ENCODE results near the gene ZSCAN12. TPM values are rescaled to one million over a fixed set of nuclear protein-coding genes. Genes with fewer than 3 reads are reported as not detected.
A peak's percentile ranks its signal among the peaks of the same experiment; 100 is the strongest.

ZSCAN12 gene
- total RNA-seq, 1 donor from 2014 or later = 17.5 TPM

GRCh38 chr6:28353356-28353755 is 46.2 kb downstream of the ZSCAN12 start:
- Mint-ChIP-seq H3K4me3 (ENCODE audit: low read depth) (no peak overlapping the region), H3K9me3 (ENCODE audit: low read depth) (no peaks in the 10 kb centered on the region), H3K27me3 (no peaks in the 10 kb centered on the region), H3K4me1 (ENCODE audit: low read depth) (peaks cover 27% of the 10 kb centered on the region), H3K36me3 (ENCODE audit: insufficient read depth) (peaks cover 7% of the 10 kb centered on the region), H3K27ac (no peak overlapping the region)
- DNase-seq (ENCODE audit: low spot score, unreplicated experiment) = no peak
- TF ChIP-seq, protein P1, sequence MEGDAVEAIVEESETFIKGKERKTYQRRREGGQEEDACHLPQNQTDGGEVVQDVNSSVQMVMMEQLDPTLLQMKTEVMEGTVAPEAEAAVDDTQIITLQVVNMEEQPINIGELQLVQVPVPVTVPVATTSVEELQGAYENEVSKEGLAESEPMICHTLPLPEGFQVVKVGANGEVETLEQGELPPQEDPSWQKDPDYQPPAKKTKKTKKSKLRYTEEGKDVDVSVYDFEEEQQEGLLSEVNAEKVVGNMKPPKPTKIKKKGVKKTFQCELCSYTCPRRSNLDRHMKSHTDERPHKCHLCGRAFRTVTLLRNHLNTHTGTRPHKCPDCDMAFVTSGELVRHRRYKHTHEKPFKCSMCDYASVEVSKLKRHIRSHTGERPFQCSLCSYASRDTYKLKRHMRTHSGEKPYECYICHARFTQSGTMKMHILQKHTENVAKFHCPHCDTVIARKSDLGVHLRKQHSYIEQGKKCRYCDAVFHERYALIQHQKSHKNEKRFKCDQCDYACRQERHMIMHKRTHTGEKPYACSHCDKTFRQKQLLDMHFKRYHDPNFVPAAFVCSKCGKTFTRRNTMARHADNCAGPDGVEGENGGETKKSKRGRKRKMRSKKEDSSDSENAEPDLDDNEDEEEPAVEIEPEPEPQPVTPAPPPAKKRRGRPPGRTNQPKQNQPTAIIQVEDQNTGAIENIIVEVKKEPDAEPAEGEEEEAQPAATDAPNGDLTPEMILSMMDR (IDR thresholded peaks at IDR 0.05; ENCODE audit: unreplicated experiment) = no peak

GRCh38 chr6:28351493-28351925 is 48.0 kb downstream of the ZSCAN12 start:
- TF ChIP-seq, protein P1 (IDR thresholded peaks at IDR 0.05; ENCODE audit: unreplicated experiment) = no peak
- peak overlapping the region; percentile 95 for H3K4me3 Mint-ChIP-seq (ENCODE audit: low read depth)
- peaks cover 5% of the 10 kb centered on the region for H3K27me3 Mint-ChIP-seq
- H3K9me3 Mint-ChIP-seq (ENCODE audit: low read depth) = no peaks in the 10 kb centered on the region
- H3K4me1 Mint-ChIP-seq (ENCODE audit: low read depth) = peaks cover 27% of the 10 kb centered on the region
- no peak for DNase-seq (ENCODE audit: low spot score, unreplicated experiment)
- peaks cover 7% of the 10 kb centered on the region for H3K36me3 Mint-ChIP-seq (ENCODE audit: insufficient read depth)
- peak overlapping the region; percentile 97 for H3K27ac Mint-ChIP-seq

DNA sequence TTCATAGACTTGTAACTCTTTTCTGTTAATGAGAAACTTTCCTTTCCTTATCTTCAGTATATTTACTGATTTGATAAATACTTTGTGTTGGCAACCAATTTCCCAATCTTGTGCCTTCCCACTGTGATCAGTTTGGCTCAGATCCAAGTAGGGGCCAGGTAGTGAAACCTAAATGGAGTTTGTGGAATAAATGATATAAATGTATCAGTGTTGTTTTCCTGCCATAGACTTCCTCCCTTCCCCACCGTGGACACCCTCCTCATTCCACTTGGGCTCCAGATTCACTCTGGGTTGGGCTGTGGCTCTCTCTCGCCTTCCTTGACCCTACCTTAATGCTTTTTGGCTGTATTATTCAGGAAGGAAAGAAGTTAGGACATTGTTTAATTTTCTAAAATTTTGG is 48.5 kb downstream of the ZSCAN12 start:
- TF ChIP-seq, protein P1 (IDR thresholded peaks at IDR 0.05; ENCODE audit: unreplicated experiment) = no peak
- Mint-ChIP-seq H3K4me1 (ENCODE audit: low read depth) (peaks cover 26% of the 10 kb centered on the region), H3K27me3 (peaks cover 6% of the 10 kb centered on the region), H3K36me3 (ENCODE audit: insufficient read depth) (peaks cover 7% of the 10 kb centered on the region), H3K9me3 (ENCODE audit: low read depth) (no peaks in the 10 kb centered on the region), H3K27ac (peak overlapping the region; percentile 97), H3K4me3 (ENCODE audit: low read depth) (peak overlapping the region; percentile 95)
- DNase-seq (ENCODE audit: low spot score, unreplicated experiment) = no peak

- H3K27ac Mint-ChIP-seq = peak within 1 kb of the TSS; percentile 97
- H3K36me3 Mint-ChIP-seq (ENCODE audit: insufficient read depth) = peaks cover 7% of the 10 kb centered on the region
These were observed 49.4 kb downstream of the ZSCAN12 start, which contains the start of gene ZKSCAN3 for GRCh38 chr6:28349892-28350737. ZKSCAN3 (plus strand) TSS chr6:28349947; CDS start chr6:28359587, 9,640 bp downstream.

DNA sequence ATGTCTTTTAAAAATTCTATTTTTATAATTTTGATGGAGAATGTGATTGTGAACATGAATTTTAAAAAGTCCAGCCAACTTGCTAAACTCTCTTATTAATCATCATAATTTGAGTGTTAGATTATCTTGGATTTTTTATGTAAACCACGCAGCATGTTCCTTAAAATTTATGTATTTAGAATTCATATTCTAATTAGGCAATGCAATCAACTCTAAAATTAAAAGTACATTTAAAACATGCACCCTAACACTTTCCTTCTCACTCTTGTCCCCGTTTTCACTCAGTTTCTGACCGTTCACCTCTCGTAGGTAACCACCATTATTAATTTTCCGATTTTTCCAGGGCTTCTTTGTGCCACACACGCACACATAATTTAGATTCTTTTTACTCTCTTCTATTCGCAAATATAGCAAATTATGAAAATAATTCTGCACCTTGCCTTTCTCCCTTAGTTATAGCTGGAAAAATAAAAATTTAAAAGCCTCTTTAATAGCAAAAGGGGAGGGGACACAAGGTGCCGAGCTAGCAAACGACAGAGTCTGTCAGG is 50.1 kb downstream of the ZSCAN12 start:
- peak overlapping the region; percentile 95 for H3K4me3 Mint-ChIP-seq (ENCODE audit: low read depth)
- H3K36me3 Mint-ChIP-seq (ENCODE audit: insufficient read depth) = peaks cover 7% of the 10 kb centered on the region
- peak overlapping the region; percentile 97 for H3K27ac Mint-ChIP-seq
- TF ChIP-seq, protein P1 (IDR thresholded peaks at IDR 0.05; ENCODE audit: unreplicated experiment) = no peak
- H3K27me3 Mint-ChIP-seq = peaks cover 6% of the 10 kb centered on the region
- no peak for DNase-seq (ENCODE audit: low spot score, unreplicated experiment)
- H3K4me1 Mint-ChIP-seq (ENCODE audit: low read depth) = peaks cover 18% of the 10 kb centered on the region
- no peaks in the 10 kb centered on the region for H3K9me3 Mint-ChIP-seq (ENCODE audit: low read depth)

More at GRCh38 chr6:28349892-28350737, 49.4 kb downstream of the ZSCAN12 start, which contains the start of gene ZKSCAN3:
- Mint-ChIP-seq H3K27me3 (peaks cover 6% of the 10 kb centered on the region), H3K4me3 (ENCODE audit: low read depth) (peak within 1 kb of the TSS; percentile 95), H3K9me3 (ENCODE audit: low read depth) (no peaks in the 10 kb centered on the region), H3K4me1 (ENCODE audit: low read depth) (peaks cover 18% of the 10 kb centered on the region)
- TF ChIP-seq, protein P1 (IDR thresholded peaks at IDR 0.05; ENCODE audit: unreplicated experiment) = no peak
- DNase-seq (ENCODE audit: low spot score, unreplicated experiment) = peak; percentile 59
